GM12878 (cell line): ENCODE data around the gene ARHGAP12. TPM values are rescaled to one million over a fixed set of nuclear protein-coding genes. Genes with fewer than 3 reads are reported as not detected.

ENCODE experiments used
- ATAC-seq: fragments of 200-7000 bp; cut with Tn5 transposase; 3 replicates; pipeline ENCODE4 v1.9.1; 2020; ENCODE audit warnings: mild to moderate bottlenecking, moderate library complexity
- BruUV-seq: library from RNA; stranded (reverse); fragments of 400-500 nt; replicated peaks from 2 replicates; lab custom pipeline; 2021; lab: Mats Ljungman, UMichigan
- CTCF ChIA-PET: fragments of 300-600 bp; sonication (Branson Sonifier 250); formaldehyde crosslinking; extraction: SDS; loops from one replicate; lab custom pipeline; 2021; ENCODE audit warnings: inconsistent platforms; lab: Yijun Ruan, JAX
- POLR2A ChIA-PET: fragments of 350-600 bp; formaldehyde crosslinking; extraction: SDS; loops from one replicate; lab custom pipeline; 2021; ENCODE audit warnings: inconsistent platforms; lab: Charles Lee
- RAD21 ChIA-PET: fragments of 300-600 bp; sonication (Branson Sonifier 250); formaldehyde crosslinking; loops from one replicate; lab custom pipeline; 2023; ENCODE audit warnings: antibody characterized with exemption; ENCODE audit not compliant: unreplicated experiment; lab: Charles Lee
- SMC1A ChIA-PET: fragments of 300-600 bp; sonication (Branson Sonifier 250); formaldehyde crosslinking; loops from one replicate; lab custom pipeline; 2023; ENCODE audit not compliant: unreplicated experiment, uncharacterized antibody; lab: Charles Lee
- DNase-seq: peaks from one replicate; pipeline ENCODE4 v3.0.0-alpha.2; 2011; ENCODE audit warnings: low read depth, low spot score
- FAIRE-seq: peaks from 3 replicates; lab custom pipeline; 2011; peaks lifted over from hg19 to GRCh38; lab: Jason Lieb, UNC
- H2AFZ ChIP-seq: 2 replicates; pipeline ENCODE4 v1.6.0; 2011; ENCODE audit warnings: low read depth, low read length, control low read depth; ENCODE audit not compliant: control insufficient read depth
- H3K27ac ChIP-seq: 2 replicates; pipeline ENCODE4 v1.5.1; 2011; ENCODE audit warnings: control low read depth; ENCODE audit not compliant: control insufficient read depth, insufficient read depth
- H3K27me3 ChIP-seq, 2 experiments: replicated peaks in 1 of 2; 2 replicates each; pipeline versions ENCODE4 v1.6.0 to v1.6.1; 2011; ENCODE audit warnings: low read length in 1 of 2; ENCODE audit not compliant: control insufficient read depth in 2 of 2, insufficient read depth in 2 of 2
- H3K36me3 ChIP-seq, 2 experiments: 2 replicates each; pipeline ENCODE4 v1.5.1; 2011; ENCODE audit warnings: low read length in 1 of 2; ENCODE audit not compliant: control insufficient read depth in 2 of 2, insufficient read depth in 2 of 2
- H3K4me1 ChIP-seq: 2 replicates; pipeline ENCODE4 v1.6.1; 2011; ENCODE audit warnings: mild to moderate bottlenecking, low read length, moderate library complexity, mixed read lengths; ENCODE audit not compliant: control insufficient read depth, insufficient read depth
- H3K4me2 ChIP-seq: 2 replicates; pipeline ENCODE4 v1.6.0; 2011; ENCODE audit warnings: control low read depth; ENCODE audit not compliant: control insufficient read depth, insufficient read depth
- H3K4me3 ChIP-seq: fragments of 200-600 bp; sonication (generic); 2 replicates; pipeline ENCODE4 v1.5.1; 2016
- H3K79me2 ChIP-seq: 2 replicates; pipeline ENCODE4 v1.6.0; 2011; ENCODE audit warnings: low read length; ENCODE audit not compliant: control insufficient read depth, insufficient read depth
- H3K9ac ChIP-seq: 2 replicates; pipeline ENCODE4 v1.8.0; 2011; ENCODE audit warnings: low read length, control low read depth, mixed read lengths; ENCODE audit not compliant: control insufficient read depth, insufficient read depth
- H3K9me3 ChIP-seq: replicated peaks from 3 replicates; pipeline ENCODE4 v1.5.1; 2011; ENCODE audit warnings: mild to moderate bottlenecking, low read length; ENCODE audit not compliant: control insufficient read depth, insufficient read depth
- H4K20me1 ChIP-seq: 2 replicates; pipeline ENCODE4 v1.6.0; 2011; ENCODE audit not compliant: control insufficient read depth, insufficient read depth
- CBFB ChIP-seq: IDR thresholded peaks from 2 replicates; pipeline ENCODE4 v1.6.1; 2016; ENCODE audit warnings: antibody characterized with exemption, low read depth
- IKZF1 ChIP-seq: fragments of 450-650 bp; conservative IDR thresholded peaks from 2 replicates; pipeline ENCODE4 v1.6.1; 2017; ENCODE audit warnings: antibody characterized with exemption, mild to moderate bottlenecking
- MYB ChIP-seq: fragments of 150-350 bp; IDR thresholded peaks from 2 replicates; pipeline ENCODE4 v1.6.1; 2014; ENCODE audit warnings: mild to moderate bottlenecking, low read depth, low read length, borderline replicate concordance
- NFIC ChIP-seq: IDR thresholded peaks from 2 replicates; pipeline ENCODE4 v1.6.1; 2012; ENCODE audit warnings: low read depth, mild to moderate bottlenecking, inconsistent platforms, low read length, moderate library complexity
- NFXL1 ChIP-seq: fragments of 450-650 bp; IDR thresholded peaks from 2 replicates; pipeline ENCODE4 v1.6.1; 2017; ENCODE audit warnings: antibody characterized with exemption, mild to moderate bottlenecking, borderline replicate concordance
- NR2F1 ChIP-seq: fragments of 450-650 bp; conservative IDR thresholded peaks from 2 replicates; pipeline ENCODE4 v1.6.1; 2017; ENCODE audit warnings: mild to moderate bottlenecking
- TCF12 ChIP-seq: IDR thresholded peaks from 2 replicates; pipeline ENCODE4 v1.6.1; 2011; ENCODE audit warnings: low read depth, mild to moderate bottlenecking, low read length
- ZNF622 ChIP-seq: fragments of 450-650 bp; IDR thresholded peaks from 2 replicates; pipeline ENCODE4 v1.6.1; 2017; ENCODE audit warnings: mild to moderate bottlenecking, inconsistent platforms
- WGBS: methylation state at CpG from one replicate; pipeline ENCODE4 v1.1.6; 2016; ENCODE audit warnings: low lambda C conversion rate; ENCODE audit not compliant: insufficient replicate concordance, insufficient coverage; ENCODE audit errors: missing lambda C conversion rate; 5-methylcytosine and 5-hydroxymethylcytosine counted together
- in situ Hi-C: fragments of 300-500 bp; cut with MboI; formaldehyde crosslinking; loops from 9 replicates; pipeline ENCODE4 v1.14.3; 2018; ENCODE audit warnings: mixed read lengths
- intact Hi-C: fragments of 100-400 bp; cut with micrococcal nuclease; formaldehyde crosslinking; loops from one replicate; pipeline ENCODE4 v1.14.2; 2022; ENCODE audit not compliant: unreplicated experiment
- polyA plus RNA-seq, 11 experiments: library from polyadenylated mRNA; depleted of rRNA in 4 of 11; unstranded in 6 of 11; stranded (reverse) in 5 of 11; fragments of >200 nt; fragmentation: Nextera tagmentation in 4 of 11; fragmentation: Illumina TruSeq in 1 of 11; extraction: Ambion mirVana in 4 of 11; extraction: Trizol in 1 of 11; gene quantifications; 1 replicate in 1 of 11; 2 replicates in 10 of 11; pipeline versions ENCODE4 v1.2.1 to v1.2.3, GENCODE V29; 2011 to 2016; ENCODE audit warnings: inconsistent platforms in 2 of 11, missing spikeins in 2 of 11, low read depth in 1 of 11
- total RNA-seq, 4 experiments: library from RNA; depleted of rRNA in 3 of 4; stranded (reverse); fragments of >200 nt in 3 of 4; fragmentation: Illumina TruSeq in 1 of 4; extraction: Trizol in 1 of 4; gene quantifications; 2 replicates each; pipeline versions ENCODE4 v1.2.1 to v1.2.3, GENCODE V29; 2013 to 2021
- TF ChIP-seq, protein P1 (sequence below): fragments of 450-650 bp; IDR thresholded peaks from 2 replicates; pipeline ENCODE4 v1.6.1; 2017; ENCODE audit warnings: mild to moderate bottlenecking, moderate library complexity
- TF ChIP-seq, protein P2 (sequence below): IDR thresholded peaks from 2 replicates; pipeline ENCODE4 v1.6.1; 2012; ENCODE audit warnings: mild to moderate bottlenecking, low read depth, low read length
- TF ChIP-seq, protein P3 (sequence below): fragments of 450-650 bp; IDR thresholded peaks from 2 replicates; pipeline ENCODE4 v1.6.1; 2014; ENCODE audit warnings: mild to moderate bottlenecking
- TF ChIP-seq, protein P4 (sequence below): fragments of 450-650 bp; IDR thresholded peaks from 2 replicates; pipeline ENCODE4 v1.6.1; 2016; ENCODE audit warnings: mild to moderate bottlenecking
- TF ChIP-seq, protein P5 (sequence below): IDR thresholded peaks from 2 replicates; pipeline ENCODE4 v1.6.1; 2011; ENCODE audit warnings: low read depth, low read length, improper control_type of control experiment, borderline replicate concordance

Gene ARHGAP12
- total and polyA plus RNA-seq, 10 of the 15 experiments (the other 5 are each of a cell fraction or from before 2014, with no cell fraction given): 5.4 to 15.6 (median 8.5) TPM

DNA sequence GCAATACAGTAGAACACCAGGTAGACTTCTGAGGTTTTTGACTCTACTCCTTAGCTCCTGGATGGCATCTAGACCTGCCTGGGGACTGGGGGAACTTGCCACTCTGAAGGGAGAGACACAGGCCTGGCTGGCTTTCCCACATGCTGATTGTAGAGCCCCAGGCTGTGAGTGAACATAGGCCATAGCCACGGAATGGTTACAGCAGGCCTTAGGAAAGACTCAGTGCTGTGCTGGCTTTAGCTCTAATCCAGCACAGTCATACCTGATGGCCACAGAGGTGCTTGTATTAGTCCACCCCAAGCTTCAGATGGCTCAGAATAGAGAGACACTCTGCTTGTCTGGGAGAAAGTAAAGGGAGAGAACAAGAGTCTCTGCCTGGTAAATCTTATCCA is 35.0 kb upstream of the ARHGAP12 start:
- FAIRE-seq (no peak), ATAC-seq (no peak), DNase-seq (no peak)
- Histone ChIP-seq H3K4me2 (no peak overlapping the region), H3K4me3 (no peak overlapping the region), H2AFZ (no peak overlapping the region), H3K9ac (no peak overlapping the region), H3K36me3 (no peaks in the 10 kb centered on the region), H3K9me3 (no peaks in the 10 kb centered on the region; the same call in 2 of the 3 replicates), H3K27ac (no peak overlapping the region), H4K20me1 (no peaks in the 10 kb centered on the region), H3K79me2 (no peaks in the 10 kb centered on the region), H3K27me3 (no peaks in the 10 kb centered on the region), H3K4me1 (no peaks in the 10 kb centered on the region)
- intact Hi-C loops: no loop called here
- RAD21 ChIA-PET: no interaction called here
- BruUV-seq: no TSS peak
- in situ Hi-C loops: no loop called here
- POLR2A ChIA-PET: no interaction called here
- WGBS: 88% methylated on average over 1 of the region's 1 CpG
- CTCF ChIA-PET: interaction anchor here (1.5 kb wide), 1 partner anchor 102 kb away, joined by 4 read pairs; no protein-coding TSS in a partner anchor
- SMC1A ChIA-PET: interaction anchor here (1.6 kb wide), 1 partner anchor 16 kb away, joined by 4 read pairs; no protein-coding TSS in a partner anchor
- TF ChIP-seq ZNF622 (no peak), NFXL1 (no peak), MYB (no peak), IKZF1 (no peak), NR2F1 (no peak), NFIC (no peak), TCF12 (no peak), CBFB (no peak)
- TF ChIP-seq, protein P1, sequence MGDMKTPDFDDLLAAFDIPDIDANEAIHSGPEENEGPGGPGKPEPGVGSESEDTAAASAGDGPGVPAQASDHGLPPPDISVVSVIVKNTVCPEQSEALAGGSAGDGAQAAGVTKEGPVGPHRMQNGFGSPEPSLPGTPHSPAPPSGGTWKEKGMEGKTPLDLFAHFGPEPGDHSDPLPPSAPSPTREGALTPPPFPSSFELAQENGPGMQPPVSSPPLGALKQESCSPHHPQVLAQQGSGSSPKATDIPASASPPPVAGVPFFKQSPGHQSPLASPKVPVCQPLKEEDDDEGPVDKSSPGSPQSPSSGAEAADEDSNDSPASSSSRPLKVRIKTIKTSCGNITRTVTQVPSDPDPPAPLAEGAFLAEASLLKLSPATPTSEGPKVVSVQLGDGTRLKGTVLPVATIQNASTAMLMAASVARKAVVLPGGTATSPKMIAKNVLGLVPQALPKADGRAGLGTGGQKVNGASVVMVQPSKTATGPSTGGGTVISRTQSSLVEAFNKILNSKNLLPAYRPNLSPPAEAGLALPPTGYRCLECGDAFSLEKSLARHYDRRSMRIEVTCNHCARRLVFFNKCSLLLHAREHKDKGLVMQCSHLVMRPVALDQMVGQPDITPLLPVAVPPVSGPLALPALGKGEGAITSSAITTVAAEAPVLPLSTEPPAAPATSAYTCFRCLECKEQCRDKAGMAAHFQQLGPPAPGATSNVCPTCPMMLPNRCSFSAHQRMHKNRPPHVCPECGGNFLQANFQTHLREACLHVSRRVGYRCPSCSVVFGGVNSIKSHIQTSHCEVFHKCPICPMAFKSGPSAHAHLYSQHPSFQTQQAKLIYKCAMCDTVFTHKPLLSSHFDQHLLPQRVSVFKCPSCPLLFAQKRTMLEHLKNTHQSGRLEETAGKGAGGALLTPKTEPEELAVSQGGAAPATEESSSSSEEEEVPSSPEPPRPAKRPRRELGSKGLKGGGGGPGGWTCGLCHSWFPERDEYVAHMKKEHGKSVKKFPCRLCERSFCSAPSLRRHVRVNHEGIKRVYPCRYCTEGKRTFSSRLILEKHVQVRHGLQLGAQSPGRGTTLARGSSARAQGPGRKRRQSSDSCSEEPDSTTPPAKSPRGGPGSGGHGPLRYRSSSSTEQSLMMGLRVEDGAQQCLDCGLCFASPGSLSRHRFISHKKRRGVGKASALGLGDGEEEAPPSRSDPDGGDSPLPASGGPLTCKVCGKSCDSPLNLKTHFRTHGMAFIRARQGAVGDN: no peak
- TF ChIP-seq, protein P2, sequence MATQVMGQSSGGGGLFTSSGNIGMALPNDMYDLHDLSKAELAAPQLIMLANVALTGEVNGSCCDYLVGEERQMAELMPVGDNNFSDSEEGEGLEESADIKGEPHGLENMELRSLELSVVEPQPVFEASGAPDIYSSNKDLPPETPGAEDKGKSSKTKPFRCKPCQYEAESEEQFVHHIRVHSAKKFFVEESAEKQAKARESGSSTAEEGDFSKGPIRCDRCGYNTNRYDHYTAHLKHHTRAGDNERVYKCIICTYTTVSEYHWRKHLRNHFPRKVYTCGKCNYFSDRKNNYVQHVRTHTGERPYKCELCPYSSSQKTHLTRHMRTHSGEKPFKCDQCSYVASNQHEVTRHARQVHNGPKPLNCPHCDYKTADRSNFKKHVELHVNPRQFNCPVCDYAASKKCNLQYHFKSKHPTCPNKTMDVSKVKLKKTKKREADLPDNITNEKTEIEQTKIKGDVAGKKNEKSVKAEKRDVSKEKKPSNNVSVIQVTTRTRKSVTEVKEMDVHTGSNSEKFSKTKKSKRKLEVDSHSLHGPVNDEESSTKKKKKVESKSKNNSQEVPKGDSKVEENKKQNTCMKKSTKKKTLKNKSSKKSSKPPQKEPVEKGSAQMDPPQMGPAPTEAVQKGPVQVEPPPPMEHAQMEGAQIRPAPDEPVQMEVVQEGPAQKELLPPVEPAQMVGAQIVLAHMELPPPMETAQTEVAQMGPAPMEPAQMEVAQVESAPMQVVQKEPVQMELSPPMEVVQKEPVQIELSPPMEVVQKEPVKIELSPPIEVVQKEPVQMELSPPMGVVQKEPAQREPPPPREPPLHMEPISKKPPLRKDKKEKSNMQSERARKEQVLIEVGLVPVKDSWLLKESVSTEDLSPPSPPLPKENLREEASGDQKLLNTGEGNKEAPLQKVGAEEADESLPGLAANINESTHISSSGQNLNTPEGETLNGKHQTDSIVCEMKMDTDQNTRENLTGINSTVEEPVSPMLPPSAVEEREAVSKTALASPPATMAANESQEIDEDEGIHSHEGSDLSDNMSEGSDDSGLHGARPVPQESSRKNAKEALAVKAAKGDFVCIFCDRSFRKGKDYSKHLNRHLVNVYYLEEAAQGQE: no peak
- TF ChIP-seq, protein P3, sequence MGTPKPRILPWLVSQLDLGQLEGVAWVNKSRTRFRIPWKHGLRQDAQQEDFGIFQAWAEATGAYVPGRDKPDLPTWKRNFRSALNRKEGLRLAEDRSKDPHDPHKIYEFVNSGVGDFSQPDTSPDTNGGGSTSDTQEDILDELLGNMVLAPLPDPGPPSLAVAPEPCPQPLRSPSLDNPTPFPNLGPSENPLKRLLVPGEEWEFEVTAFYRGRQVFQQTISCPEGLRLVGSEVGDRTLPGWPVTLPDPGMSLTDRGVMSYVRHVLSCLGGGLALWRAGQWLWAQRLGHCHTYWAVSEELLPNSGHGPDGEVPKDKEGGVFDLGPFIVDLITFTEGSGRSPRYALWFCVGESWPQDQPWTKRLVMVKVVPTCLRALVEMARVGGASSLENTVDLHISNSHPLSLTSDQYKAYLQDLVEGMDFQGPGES: no peak
- TF ChIP-seq, protein P4, sequence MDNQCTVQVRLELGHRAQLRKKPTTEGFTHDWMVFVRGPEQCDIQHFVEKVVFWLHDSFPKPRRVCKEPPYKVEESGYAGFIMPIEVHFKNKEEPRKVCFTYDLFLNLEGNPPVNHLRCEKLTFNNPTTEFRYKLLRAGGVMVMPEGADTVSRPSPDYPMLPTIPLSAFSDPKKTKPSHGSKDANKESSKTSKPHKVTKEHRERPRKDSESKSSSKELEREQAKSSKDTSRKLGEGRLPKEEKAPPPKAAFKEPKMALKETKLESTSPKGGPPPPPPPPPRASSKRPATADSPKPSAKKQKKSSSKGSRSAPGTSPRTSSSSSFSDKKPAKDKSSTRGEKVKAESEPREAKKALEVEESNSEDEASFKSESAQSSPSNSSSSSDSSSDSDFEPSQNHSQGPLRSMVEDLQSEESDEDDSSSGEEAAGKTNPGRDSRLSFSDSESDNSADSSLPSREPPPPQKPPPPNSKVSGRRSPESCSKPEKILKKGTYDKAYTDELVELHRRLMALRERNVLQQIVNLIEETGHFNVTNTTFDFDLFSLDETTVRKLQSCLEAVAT: no peak
- TF ChIP-seq, protein P5, sequence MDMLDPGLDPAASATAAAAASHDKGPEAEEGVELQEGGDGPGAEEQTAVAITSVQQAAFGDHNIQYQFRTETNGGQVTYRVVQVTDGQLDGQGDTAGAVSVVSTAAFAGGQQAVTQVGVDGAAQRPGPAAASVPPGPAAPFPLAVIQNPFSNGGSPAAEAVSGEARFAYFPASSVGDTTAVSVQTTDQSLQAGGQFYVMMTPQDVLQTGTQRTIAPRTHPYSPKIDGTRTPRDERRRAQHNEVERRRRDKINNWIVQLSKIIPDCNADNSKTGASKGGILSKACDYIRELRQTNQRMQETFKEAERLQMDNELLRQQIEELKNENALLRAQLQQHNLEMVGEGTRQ: no peak
